Measurements from ENCODE around the gene RNU1-4. TPM values are rescaled to one million over a fixed set of nuclear protein-coding genes. Genes with fewer than 3 reads are reported as not detected.
"Not testable (repeated sequence)": the region's sequence is repeated elsewhere in the genome, so short reads cannot be mapped to it uniquely, and the experiment has no call there.

Gene RNU1-4
- total RNA-seq, 3 donors from 2014 or later (not counting 1 experiment from before 2014, with no cell fraction given) = 2,937 to 3,261 (median 3,038) TPM

- H3K4me3 Mint-ChIP-seq; H3K4me3 ChIP-seq (ENCODE audit: low read length); intact Hi-C loops (cut with micrococcal nuclease); H3K36me3 Mint-ChIP-seq; H3K27me3 ChIP-seq (ENCODE audit: control insufficient read depth, insufficient read depth, low read length); H3K27ac Mint-ChIP-seq; DNase-seq; H3K27ac ChIP-seq (ENCODE audit: low read length); H3K27me3 Mint-ChIP-seq (ENCODE audit: low read depth in 2 of 2); H3K4me1 Mint-ChIP-seq; H3K9me3 Mint-ChIP-seq; H3K36me3 ChIP-seq (ENCODE audit: control insufficient read depth, insufficient read depth, low read length); H3K4me1 ChIP-seq (ENCODE audit: control insufficient read depth, insufficient read depth, low read length); H3K9me3 ChIP-seq (ENCODE audit: control insufficient read depth, insufficient read depth, low read length): not testable (repeated sequence)
- no CpG with 5 or more reads among the region's 19 CpGs for WGBS (ENCODE audit: insufficient coverage)
- peak; percentile 52 for ATAC-seq
These were observed 9.9 kb downstream of the RNU1-4 start for GRCh38 chr1:16749910-16750888.

- H3K27ac Mint-ChIP-seq; H3K4me1 ChIP-seq (ENCODE audit: control insufficient read depth, insufficient read depth, low read length); H3K4me1 Mint-ChIP-seq; H3K27me3 ChIP-seq (ENCODE audit: control insufficient read depth, insufficient read depth, low read length); H3K9me3 ChIP-seq (ENCODE audit: control insufficient read depth, insufficient read depth, low read length); H3K27ac ChIP-seq (ENCODE audit: low read length); intact Hi-C loops (cut with micrococcal nuclease); ATAC-seq; H3K4me3 ChIP-seq (ENCODE audit: low read length); H3K27me3 Mint-ChIP-seq (ENCODE audit: low read depth in 2 of 2); H3K36me3 Mint-ChIP-seq; H3K4me3 Mint-ChIP-seq; H3K9me3 Mint-ChIP-seq; H3K36me3 ChIP-seq (ENCODE audit: control insufficient read depth, insufficient read depth, low read length); DNase-seq: not testable (repeated sequence)
- no CpG with 5 or more reads among the region's 3 CpGs for WGBS (ENCODE audit: insufficient coverage)
These were observed 12.5 kb downstream of the RNU1-4 start for GRCh38 chr1:16752770-16753169.

- H3K27me3 ChIP-seq (ENCODE audit: control insufficient read depth, insufficient read depth, low read length); DNase-seq; H3K9me3 Mint-ChIP-seq; intact Hi-C loops (cut with micrococcal nuclease); H3K9me3 ChIP-seq (ENCODE audit: control insufficient read depth, insufficient read depth, low read length); H3K27me3 Mint-ChIP-seq (ENCODE audit: low read depth in 2 of 2); H3K27ac Mint-ChIP-seq; H3K4me1 ChIP-seq (ENCODE audit: control insufficient read depth, insufficient read depth, low read length); H3K4me3 Mint-ChIP-seq; H3K27ac ChIP-seq (ENCODE audit: low read length); H3K36me3 Mint-ChIP-seq; ATAC-seq; H3K4me3 ChIP-seq (ENCODE audit: low read length); H3K4me1 Mint-ChIP-seq; H3K36me3 ChIP-seq (ENCODE audit: control insufficient read depth, insufficient read depth, low read length): not testable (repeated sequence)
- no CpG with 5 or more reads among the region's 1 CpG for WGBS (ENCODE audit: insufficient coverage)
These were observed 15.1 kb downstream of the RNU1-4 start for GRCh38 chr1:16755385-16755784.

- H3K4me1 ChIP-seq (ENCODE audit: control insufficient read depth, insufficient read depth, low read length); H3K36me3 ChIP-seq (ENCODE audit: control insufficient read depth, insufficient read depth, low read length); H3K36me3 Mint-ChIP-seq; H3K9me3 Mint-ChIP-seq; intact Hi-C loops (cut with micrococcal nuclease); H3K27ac ChIP-seq (ENCODE audit: low read length); DNase-seq; H3K27me3 ChIP-seq (ENCODE audit: control insufficient read depth, insufficient read depth, low read length); H3K27me3 Mint-ChIP-seq (ENCODE audit: low read depth in 2 of 2); H3K4me3 ChIP-seq (ENCODE audit: low read length); H3K4me3 Mint-ChIP-seq; H3K9me3 ChIP-seq (ENCODE audit: control insufficient read depth, insufficient read depth, low read length); ATAC-seq; H3K27ac Mint-ChIP-seq; H3K4me1 Mint-ChIP-seq: not testable (repeated sequence)
- 100% methylated on average over 1 of the region's 2 CpGs for WGBS (ENCODE audit: insufficient coverage)
These were observed 15.6 kb downstream of the RNU1-4 start for GRCh38 chr1:16755932-16756331.

GRCh38 chr1:16757574-16757973, 17.3 kb downstream of the RNU1-4 start:
- H3K4me3 ChIP-seq (ENCODE audit: low read length); H3K27ac ChIP-seq (ENCODE audit: low read length); intact Hi-C loops (cut with micrococcal nuclease); ATAC-seq; H3K9me3 Mint-ChIP-seq; H3K36me3 ChIP-seq (ENCODE audit: control insufficient read depth, insufficient read depth, low read length); H3K27me3 Mint-ChIP-seq (ENCODE audit: low read depth in 2 of 2); H3K4me1 Mint-ChIP-seq; H3K27me3 ChIP-seq (ENCODE audit: control insufficient read depth, insufficient read depth, low read length); H3K4me3 Mint-ChIP-seq; H3K27ac Mint-ChIP-seq; H3K36me3 Mint-ChIP-seq; DNase-seq; H3K4me1 ChIP-seq (ENCODE audit: control insufficient read depth, insufficient read depth, low read length); H3K9me3 ChIP-seq (ENCODE audit: control insufficient read depth, insufficient read depth, low read length): not testable (repeated sequence)
- no CpG with 5 or more reads among the region's 6 CpGs for WGBS (ENCODE audit: insufficient coverage)

- DNase-seq; ATAC-seq; H3K4me1 ChIP-seq (ENCODE audit: control insufficient read depth, insufficient read depth, low read length); H3K4me3 ChIP-seq (ENCODE audit: low read length); H3K27me3 ChIP-seq (ENCODE audit: control insufficient read depth, insufficient read depth, low read length); H3K27me3 Mint-ChIP-seq (ENCODE audit: low read depth in 2 of 2); H3K36me3 Mint-ChIP-seq; H3K9me3 Mint-ChIP-seq; H3K27ac Mint-ChIP-seq; H3K4me1 Mint-ChIP-seq; H3K4me3 Mint-ChIP-seq; H3K27ac ChIP-seq (ENCODE audit: low read length); H3K36me3 ChIP-seq (ENCODE audit: control insufficient read depth, insufficient read depth, low read length); intact Hi-C loops (cut with micrococcal nuclease); H3K9me3 ChIP-seq (ENCODE audit: control insufficient read depth, insufficient read depth, low read length): not testable (repeated sequence)
- no CpG with 5 or more reads among the region's 5 CpGs for WGBS (ENCODE audit: insufficient coverage)
These were observed 17.7 kb downstream of the RNU1-4 start for GRCh38 chr1:16758060-16758459.

- H3K27me3 Mint-ChIP-seq (ENCODE audit: low read depth in 2 of 2); H3K27ac Mint-ChIP-seq; H3K4me1 ChIP-seq (ENCODE audit: control insufficient read depth, insufficient read depth, low read length); H3K9me3 ChIP-seq (ENCODE audit: control insufficient read depth, insufficient read depth, low read length); H3K9me3 Mint-ChIP-seq; H3K4me1 Mint-ChIP-seq; H3K27ac ChIP-seq (ENCODE audit: low read length); intact Hi-C loops (cut with micrococcal nuclease); H3K4me3 Mint-ChIP-seq; H3K36me3 ChIP-seq (ENCODE audit: control insufficient read depth, insufficient read depth, low read length); H3K27me3 ChIP-seq (ENCODE audit: control insufficient read depth, insufficient read depth, low read length); H3K36me3 Mint-ChIP-seq; H3K4me3 ChIP-seq (ENCODE audit: low read length): not testable (repeated sequence)
- DNase-seq (peak in 1 of 2 donors; percentile 14), ATAC-seq (peak in 2 of 3 donors; percentile 32 to 46)
- 36% methylated on average over 30 of the region's 40 CpGs for WGBS (ENCODE audit: insufficient coverage)
These were observed 18.8 kb downstream of the RNU1-4 start for GRCh38 chr1:16759041-16759493.
